Glutamatergic neuron (in vitro differentiated cells): ENCODE measurements around the gene ABI3BP. TPM values are rescaled to one million over a fixed set of nuclear protein-coding genes. Genes with fewer than 3 reads are reported as not detected.

Experiments used
- DNase-seq: peaks from one replicate; pipeline ENCODE4 v3.0.0; 2022
- H3K27ac Mint-ChIP-seq: one replicate; pipeline ENCODE4 v1.8.0; 2020; ENCODE audit warnings: mild to moderate bottlenecking, mixed read lengths, inconsistent platforms; ENCODE audit not compliant: unreplicated experiment
- H3K27me3 Mint-ChIP-seq: one replicate; pipeline ENCODE4 v1.8.0; 2020; ENCODE audit warnings: mild to moderate bottlenecking, moderate library complexity, mixed read lengths, inconsistent platforms; ENCODE audit not compliant: unreplicated experiment
- H3K36me3 Mint-ChIP-seq: one replicate; pipeline ENCODE4 v1.8.0; 2020; ENCODE audit warnings: mild to moderate bottlenecking, mixed read lengths, inconsistent platforms; ENCODE audit not compliant: unreplicated experiment
- H3K4me1 Mint-ChIP-seq: one replicate; pipeline ENCODE4 v1.8.0; 2020; ENCODE audit warnings: mild to moderate bottlenecking, low read depth, mixed read lengths, inconsistent platforms; ENCODE audit not compliant: unreplicated experiment
- H3K4me3 Mint-ChIP-seq: one replicate; pipeline ENCODE4 v1.8.0; 2020; ENCODE audit warnings: mild to moderate bottlenecking, mixed read lengths, inconsistent platforms; ENCODE audit not compliant: unreplicated experiment
- H3K9me3 Mint-ChIP-seq: one replicate; pipeline ENCODE4 v1.8.0; 2020; ENCODE audit warnings: mild to moderate bottlenecking, moderate library complexity, mixed read lengths, inconsistent platforms; ENCODE audit not compliant: unreplicated experiment
- CTCF ChIP-seq: fragments of 200-600 bp; sonication (generic); IDR thresholded peaks from one replicate; pipeline ENCODE4 v1.5.0; 2021; ENCODE audit not compliant: partially characterized antibody, unreplicated experiment
- total RNA-seq: library from RNA; stranded (reverse); fragmentation: NEBNext Ultra II Directional; extraction: Animal tissue kit (Norgen Biotek cat#: 25700); gene quantifications from one replicate; pipeline ENCODE4 v1.2.1, GENCODE V29; 2021; ENCODE audit not compliant: unreplicated experiment

ABI3BP gene
- total RNA-seq, 1 donor from 2014 or later = not detected

- no peak for TF ChIP-seq CTCF
- no peak overlapping the region for H3K4me3 Mint-ChIP-seq
- DNase-seq = no peak
- H3K36me3 Mint-ChIP-seq = no peaks in the 10 kb centered on the region
- no peaks in the 10 kb centered on the region for H3K9me3 Mint-ChIP-seq
- no peak overlapping the region for H3K27ac Mint-ChIP-seq
- H3K27me3 Mint-ChIP-seq = no peaks in the 10 kb centered on the region
- H3K4me1 Mint-ChIP-seq = peaks cover 4% of the 10 kb centered on the region
These were observed 43.5 kb upstream of the ABI3BP start for GRCh38 chr3:101036676-101037075.

GRCh38 chr3:101036213-101036618, 43.0 kb upstream of the ABI3BP start:
- no peak for TF ChIP-seq CTCF
- DNase-seq = no peak
- no peak overlapping the region for H3K27ac Mint-ChIP-seq

GRCh38 chr3:101027286-101027685, 34.1 kb upstream of the ABI3BP start:
- H3K4me1 Mint-ChIP-seq = no peaks in the 10 kb centered on the region
- no peaks in the 10 kb centered on the region for H3K36me3 Mint-ChIP-seq
- TF ChIP-seq CTCF = no peak

More at GRCh38 chr3:101036213-101036618, 43.0 kb upstream of the ABI3BP start:
- Mint-ChIP-seq H3K9me3 (no peaks in the 10 kb centered on the region), H3K4me3 (no peak overlapping the region), H3K27me3 (no peaks in the 10 kb centered on the region), H3K36me3 (no peaks in the 10 kb centered on the region), H3K4me1 (peaks cover 4% of the 10 kb centered on the region)

GRCh38 chr3:101026881-101027280, 33.7 kb upstream of the ABI3BP start:
- no peak overlapping the region for H3K27ac Mint-ChIP-seq
- TF ChIP-seq CTCF = no peak
- no peak overlapping the region for H3K4me3 Mint-ChIP-seq

More at GRCh38 chr3:101027286-101027685, 34.1 kb upstream of the ABI3BP start:
- Mint-ChIP-seq H3K27me3 (no peaks in the 10 kb centered on the region), H3K9me3 (no peaks in the 10 kb centered on the region), H3K4me3 (no peak overlapping the region), H3K27ac (no peak overlapping the region)
- DNase-seq = no peak

GRCh38 chr3:101026244-101026643, 33.0 kb upstream of the ABI3BP start:
- Mint-ChIP-seq H3K27ac (no peak overlapping the region), H3K27me3 (no peaks in the 10 kb centered on the region), H3K4me1 (no peaks in the 10 kb centered on the region), H3K4me3 (no peak overlapping the region), H3K9me3 (no peaks in the 10 kb centered on the region), H3K36me3 (no peaks in the 10 kb centered on the region)
- TF ChIP-seq CTCF = no peak
- DNase-seq = no peak

More at GRCh38 chr3:101026881-101027280, 33.7 kb upstream of the ABI3BP start:
- H3K4me1 Mint-ChIP-seq = no peaks in the 10 kb centered on the region
- no peak for DNase-seq
- H3K27me3 Mint-ChIP-seq = no peaks in the 10 kb centered on the region
- H3K9me3 Mint-ChIP-seq = no peaks in the 10 kb centered on the region
- H3K36me3 Mint-ChIP-seq = no peaks in the 10 kb centered on the region
